GM19099 (cell line): ENCODE results near the gene FUT2.

Experiments
- POLR2A ChIP-seq: IDR thresholded peaks from 3 replicates; pipeline ENCODE4 v1.6.1; 2011; ENCODE audit warnings: low read depth; ENCODE audit not compliant: insufficient read length; ENCODE audit errors: extremely low read depth

FUT2 gene

DNA sequence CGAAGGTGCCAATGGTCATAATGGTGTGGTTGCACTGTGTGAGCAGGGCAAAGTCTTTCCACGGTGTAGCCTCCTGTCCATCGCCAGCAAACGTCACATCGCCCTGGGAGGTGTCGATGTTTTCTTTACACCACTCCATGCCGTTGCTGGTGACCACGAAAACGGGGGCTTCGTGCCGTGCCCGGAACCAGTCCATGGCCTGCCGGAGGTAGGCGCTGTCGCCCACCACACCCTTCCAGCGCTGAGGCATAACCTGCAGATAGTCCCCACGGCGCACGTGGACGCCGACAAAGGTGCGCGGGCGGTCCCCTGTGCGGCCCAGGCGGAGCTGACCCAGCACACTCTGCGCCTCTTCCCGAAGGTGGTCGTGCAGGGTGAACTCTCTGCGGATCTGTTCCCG is 54.6 kb downstream of the FUT2 start:
- TF ChIP-seq POLR2A = no peak

DNA sequence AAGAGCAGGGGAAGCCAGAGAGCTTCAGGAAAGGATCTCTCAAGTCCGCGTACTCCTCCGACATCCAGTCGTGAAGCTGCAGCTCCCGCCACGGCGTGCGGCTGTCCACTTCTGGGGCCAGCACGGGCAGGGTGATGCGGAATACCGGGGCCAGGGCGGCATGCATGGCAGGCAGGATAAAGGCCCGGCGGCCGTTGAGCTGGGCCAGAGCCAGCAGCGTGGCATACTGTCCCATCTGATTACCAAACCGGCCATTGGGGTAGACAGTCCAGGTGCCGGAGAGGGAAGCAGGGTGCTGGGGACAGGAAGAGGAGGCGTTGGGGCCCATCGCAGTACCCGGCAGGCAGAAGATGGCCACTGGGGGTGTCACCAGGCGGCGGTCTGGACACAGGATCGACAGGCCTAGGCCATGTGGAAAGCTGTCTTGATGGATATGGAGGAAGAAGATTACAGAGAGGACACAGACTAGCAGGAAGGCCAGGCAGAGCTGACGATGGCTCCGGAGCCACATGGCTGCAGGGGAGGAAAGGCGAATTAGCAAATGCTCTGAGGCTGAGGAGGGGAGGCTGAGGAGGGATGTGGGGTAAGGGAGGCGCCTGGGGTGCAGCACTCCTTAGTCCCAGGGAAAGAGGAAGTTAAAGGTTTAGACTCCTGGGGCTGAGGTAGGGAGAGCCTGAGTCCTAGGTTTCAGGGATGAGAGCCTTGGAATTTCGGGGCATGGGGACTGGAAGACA is 55.2 kb downstream of the FUT2 start:
- TF ChIP-seq POLR2A = no peak

GRCh38 chr19:48751845-48752495 is 56.2 kb downstream of the FUT2 start:
- TF ChIP-seq POLR2A = no peak

DNA sequence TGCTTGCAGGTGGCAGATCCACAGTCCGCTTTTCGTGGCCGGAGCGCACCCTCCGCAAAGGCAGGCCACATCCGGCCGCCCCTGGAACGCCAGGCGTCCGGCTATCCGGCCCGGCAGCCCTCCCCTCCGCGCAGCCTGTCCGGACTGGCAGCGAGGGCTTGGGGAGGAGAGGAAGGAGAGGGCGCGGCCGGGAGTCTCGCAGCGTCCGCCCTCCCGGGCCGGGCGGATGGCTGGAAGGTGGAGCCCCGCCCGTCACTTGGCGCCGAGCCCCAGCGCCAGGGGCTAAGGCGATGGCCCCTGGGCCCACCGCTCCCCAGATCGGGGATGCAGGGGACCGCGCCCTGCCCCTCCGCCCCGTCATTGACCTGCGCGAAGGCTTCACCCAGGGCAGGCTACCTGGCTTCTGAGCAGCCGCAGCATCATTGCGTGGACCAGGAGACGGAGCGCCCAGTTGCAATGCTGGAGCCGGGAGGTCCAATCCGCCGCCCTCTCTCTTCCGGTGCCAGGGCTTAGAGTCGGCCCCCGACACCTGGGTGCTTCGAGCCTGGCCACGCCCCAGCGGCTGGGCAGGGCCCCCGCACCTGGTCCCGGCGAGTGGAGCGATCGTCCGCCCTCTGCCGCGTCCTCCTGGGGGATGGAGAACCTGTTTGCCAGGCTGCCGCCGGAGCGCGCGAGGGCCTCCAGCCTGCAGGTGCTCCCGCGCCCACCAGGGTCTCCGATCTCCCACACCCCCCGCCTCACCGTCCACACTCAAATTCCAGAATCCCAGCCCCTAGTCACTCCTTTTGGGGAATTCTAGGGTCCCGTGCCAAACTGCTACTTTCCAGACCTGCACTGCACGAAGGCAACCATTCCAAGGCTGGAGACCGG is 57.0 kb downstream of the FUT2 start, which contains the start of gene FUT1:
FUT1 (minus strand) TSS at position 146 of the 870 bp plus-strand sequence. CDS start 1,360 bp downstream, outside the sequence.
- TF ChIP-seq POLR2A = peak; percentile 20

- TF ChIP-seq POLR2A = no peak
Measured at GRCh38 chr19:48755084-48755641, 59.4 kb downstream of the FUT2 start, which contains the start of gene FGF21. FGF21 (plus strand) TSS chr19:48755524; CDS start chr19:48756237, 713 bp downstream.
